Purkinje cell (primary cell): ENCODE data around the gene ZMIZ2. TPM values are rescaled to one million over a fixed set of nuclear protein-coding genes. Genes with fewer than 3 reads are reported as not detected.

Experiments used
- polyA plus RNA-seq: library from polyadenylated mRNA; unstranded; fragments of >200 nt; fragmentation: Nextera tagmentation; gene quantifications from 2 replicates; pipeline ENCODE4 v1.2.1, GENCODE V29; 2014

ZMIZ2 gene
- 0.39 and 0.80 TPM in 2 replicates for polyA plus RNA-seq

GRCh38 chr7:44748045-44748947, at the start of gene ZMIZ2:
TSS of gene ZMIZ2 (plus strand) at chr7:44748847. CDS start at chr7:44756250, 7,403 bp downstream.

GRCh38 chr7:44796504-44797328, 48.1 kb downstream of the ZMIZ2 start, which contains the start of gene PPIA:
TSS of gene PPIA (plus strand) at chr7:44796681. CDS start at chr7:44796725, 44 bp downstream.

Other genes starting within 250 kb of the ZMIZ2 start
- gene NPC1L1, start 207.5 kb upstream of the ZMIZ2 start, polyA plus RNA-seq, result not detected in 2 replicates
- gene DDX56, start 174.9 kb upstream of the ZMIZ2 start, polyA plus RNA-seq, result 19.8 and 20.4 TPM in 2 replicates
- gene TMED4, start 166.6 kb upstream of the ZMIZ2 start, polyA plus RNA-seq, result 104 and 119 TPM in 2 replicates
- 7.4 and 17.3 TPM in 2 replicates for gene OGDH, start 142.2 kb upstream of the ZMIZ2 start, polyA plus RNA-seq
- 2,218 and 2,577 TPM in 2 replicates for gene PPIA, start 47.8 kb downstream of the ZMIZ2 start, polyA plus RNA-seq
- gene H2AZ2, start 99.2 kb downstream of the ZMIZ2 start, polyA plus RNA-seq, result 30.1 and 32.7 TPM in 2 replicates
- 5.2 and 6.3 TPM in 2 replicates for gene PURB, start 136.7 kb downstream of the ZMIZ2 start, polyA plus RNA-seq
- 0.31 TPM in 1 of 2 replicates, not detected in the other for gene MYO1G, start 230.2 kb downstream of the ZMIZ2 start, polyA plus RNA-seq